ENCODE data around the gene POM121C.
"Not testable (repeated sequence)": the region's sequence is repeated elsewhere in the genome, so short reads cannot be mapped to it uniquely, and the experiment has no call there.

Gene POM121C

DNA sequence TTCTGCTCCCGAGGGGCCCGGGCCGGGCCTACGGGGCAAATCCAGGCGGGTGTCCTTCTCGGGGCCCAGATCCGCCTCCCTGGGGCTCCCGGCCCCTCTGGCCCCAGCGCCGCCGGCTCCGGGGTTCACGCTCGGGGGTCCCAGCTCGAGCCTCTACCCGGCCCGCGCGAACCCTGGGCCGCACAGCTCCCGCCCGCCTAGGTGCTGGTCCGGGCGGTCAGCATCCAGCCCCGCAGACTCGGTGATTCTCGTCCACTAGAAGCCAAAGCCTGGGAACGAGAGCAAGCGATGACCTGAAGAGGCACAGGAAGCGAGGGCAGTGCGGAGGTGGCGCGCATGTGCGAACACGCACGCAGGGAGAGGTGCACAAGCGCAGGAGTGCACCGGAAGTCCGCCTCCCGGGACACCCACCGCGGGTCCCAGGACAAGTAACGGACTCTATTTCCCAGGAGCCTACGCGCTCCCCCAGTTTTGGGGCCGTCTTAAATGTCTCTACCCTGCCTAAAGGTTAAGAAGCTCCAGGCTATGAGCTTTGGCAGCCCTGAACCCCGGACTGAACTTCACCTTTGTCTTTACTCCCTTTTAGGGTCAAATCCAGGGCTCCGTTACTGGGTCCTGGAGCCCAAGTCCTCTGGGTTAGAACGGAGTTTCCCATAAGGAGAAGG lies at the start of gene POM121C:
Gene POM121C, minus strand, starts transcription at position 321 of the 665 bp plus-strand sequence. CDS start 44,803 bp downstream, outside the sequence.
- peak; percentile 81 for DNase-seq (ENCODE audit: low spot score)

DNA sequence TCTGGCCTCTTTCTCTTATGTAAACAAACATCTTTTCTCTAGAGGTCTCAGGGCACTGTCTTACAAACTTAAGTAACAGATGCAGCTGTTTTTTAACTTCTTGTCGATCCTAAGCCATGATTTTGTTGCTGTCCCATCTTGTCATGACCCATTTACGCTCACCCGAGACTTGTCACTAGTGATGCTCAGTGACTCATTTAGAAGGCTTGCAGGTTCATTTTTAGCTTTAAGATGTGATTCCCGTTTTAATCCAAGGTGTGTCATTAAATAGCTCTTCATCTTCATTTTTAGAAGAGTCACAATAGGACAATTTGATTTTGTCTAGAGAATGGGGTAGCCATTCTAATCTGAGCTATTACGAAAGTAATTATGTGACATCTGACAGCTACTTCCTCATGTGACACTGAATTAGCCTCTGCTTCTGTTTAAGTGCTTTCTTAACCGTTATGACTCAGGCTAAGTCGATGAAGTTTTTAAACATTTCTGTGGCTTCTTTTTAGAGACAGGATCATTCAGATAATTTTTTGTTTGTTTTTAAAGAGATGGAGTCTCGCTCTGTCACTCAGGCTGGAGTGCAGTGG lies 48.7 kb upstream of the POM121C start:
- DNase-seq (ENCODE audit: low spot score) = peak; percentile 66

DNA sequence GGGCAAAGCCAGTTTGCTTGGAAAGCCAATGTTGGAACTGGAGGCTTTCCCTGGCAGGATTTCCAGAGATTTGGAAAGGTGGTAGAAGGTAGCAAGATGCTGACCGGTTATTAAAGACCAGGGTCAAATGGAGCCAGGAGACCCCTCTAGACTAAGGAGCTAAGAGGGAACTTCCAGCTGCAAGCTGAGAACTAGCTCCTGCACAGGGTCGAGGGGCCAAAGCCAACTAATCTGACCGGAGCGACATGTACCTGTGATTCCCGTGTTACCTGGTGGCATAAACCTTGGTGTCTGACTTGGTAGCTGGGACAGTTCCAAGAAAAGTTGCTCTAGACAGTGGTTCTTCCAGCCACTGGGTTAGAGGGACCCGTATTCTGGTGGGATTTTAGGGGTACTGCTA lies 47.8 kb upstream of the POM121C start:
- no peak for DNase-seq (ENCODE audit: low spot score)

GRCh38 chr7:75532639-75533038 lies 46.5 kb upstream of the POM121C start:
- DNase-seq (ENCODE audit: low spot score) = no peak

GRCh38 chr7:75531359-75531821 lies 45.3 kb upstream of the POM121C start:
- no peak for DNase-seq (ENCODE audit: low spot score)

DNA sequence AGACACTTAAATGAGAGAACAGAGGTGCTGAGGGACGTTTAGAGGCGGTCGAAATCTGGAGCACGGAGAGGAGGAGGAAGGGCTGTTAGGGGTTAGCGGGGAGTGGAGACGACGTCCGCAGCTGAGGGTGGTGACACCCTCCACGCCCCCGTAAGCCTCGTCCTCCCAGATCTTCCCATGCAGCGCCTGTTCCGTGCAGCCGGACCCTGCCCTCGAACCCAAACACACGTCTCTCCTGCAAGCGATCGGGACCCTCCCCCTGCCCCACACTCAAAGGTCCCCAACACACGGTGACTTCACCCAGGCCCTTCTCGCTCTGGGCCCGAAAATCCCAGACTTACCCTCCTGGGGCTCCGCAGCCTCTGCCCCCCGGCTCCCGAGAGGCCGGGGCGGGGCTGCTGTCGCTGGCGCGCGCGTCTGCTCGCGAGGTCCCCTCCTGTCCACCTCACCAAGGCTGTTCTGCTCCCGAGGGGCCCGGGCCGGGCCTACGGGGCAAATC lies 41.2 kb upstream of the POM121C start:
- DNase-seq (ENCODE audit: low spot score) = not testable (repeated sequence)

DNA sequence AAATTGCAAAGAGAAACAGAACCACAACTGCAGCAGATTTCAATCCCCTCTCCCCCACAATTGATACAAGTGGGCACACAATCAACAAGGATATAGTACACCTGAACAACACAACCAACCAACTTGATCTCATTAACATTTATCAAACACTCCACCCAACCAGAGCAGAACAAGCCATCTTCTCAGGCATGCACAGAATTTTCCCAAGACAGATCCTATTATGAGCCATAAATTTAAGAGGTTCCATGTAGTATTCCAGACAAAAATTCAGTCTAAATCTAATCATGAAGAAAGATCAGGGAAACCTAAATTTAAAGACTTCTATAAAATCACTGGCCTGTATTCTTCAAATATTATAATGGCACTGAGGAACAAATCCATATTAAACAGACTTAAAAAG lies 35.6 kb upstream of the POM121C start:
- not testable (repeated sequence) for DNase-seq (ENCODE audit: low spot score)

DNA sequence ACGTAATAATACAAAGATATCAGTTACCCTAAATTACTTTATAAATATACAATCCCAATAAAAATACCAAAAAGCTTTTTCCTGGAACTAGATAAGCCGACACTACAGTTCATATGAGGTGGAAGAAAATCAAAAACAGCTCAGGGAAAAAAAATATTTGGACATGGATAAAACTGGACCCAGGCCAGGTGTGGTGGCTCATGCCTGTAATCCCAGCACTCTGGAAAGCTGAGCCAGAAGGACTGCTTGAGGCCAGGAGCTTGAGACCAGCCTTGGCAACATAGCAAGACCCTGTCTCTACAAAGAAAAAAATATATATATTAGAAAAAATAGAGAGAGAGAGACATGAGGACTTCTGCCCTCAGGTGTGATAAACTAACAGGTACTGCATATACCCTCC lies 32.7 kb upstream of the POM121C start:
- not testable (repeated sequence) for DNase-seq (ENCODE audit: low spot score)

GRCh38 chr7:75509033-75509432 lies 22.9 kb upstream of the POM121C start:
- DNase-seq (ENCODE audit: low spot score) = not testable (repeated sequence)

- not testable (repeated sequence) for DNase-seq (ENCODE audit: low spot score)
Measured at GRCh38 chr7:75492020-75492419, 5.9 kb upstream of the POM121C start, which contains the start of gene SPDYE5. Gene SPDYE5, plus strand, starts transcription at chr7:75492320. Its CDS starts 1,728 bp downstream, at chr7:75494048.

DNA sequence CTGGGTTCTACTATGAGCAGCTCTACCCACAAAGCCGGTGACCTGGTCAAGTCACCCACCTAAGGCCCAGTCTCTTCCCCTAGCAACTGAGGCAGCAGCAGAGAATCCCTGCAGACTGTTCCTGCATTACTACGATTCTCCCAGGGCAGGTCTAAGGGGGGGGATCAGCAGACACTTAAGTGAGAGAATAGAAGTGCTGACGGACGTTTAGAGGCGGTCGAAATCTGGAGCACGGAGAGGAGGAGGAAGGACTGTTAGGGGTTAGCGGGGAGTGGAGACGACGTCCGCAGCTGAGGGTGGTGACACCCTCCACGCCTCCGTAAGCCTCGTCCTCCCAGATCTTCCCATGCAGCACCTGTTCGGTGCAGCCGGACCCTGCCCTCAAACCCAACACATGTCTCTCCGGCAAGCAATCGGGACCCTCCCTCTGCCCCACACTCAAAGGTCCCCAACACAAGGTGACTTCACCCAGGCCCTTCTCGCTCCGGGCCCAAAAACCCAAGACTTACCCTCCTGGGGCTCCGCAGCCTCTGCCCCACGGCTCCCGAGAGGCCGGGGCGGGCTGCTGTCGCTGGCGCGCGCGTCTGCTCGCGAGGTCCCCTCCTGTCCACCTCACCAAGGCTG lies 632 bp downstream of the POM121C start:
- not testable (repeated sequence) for DNase-seq (ENCODE audit: low spot score)

DNA sequence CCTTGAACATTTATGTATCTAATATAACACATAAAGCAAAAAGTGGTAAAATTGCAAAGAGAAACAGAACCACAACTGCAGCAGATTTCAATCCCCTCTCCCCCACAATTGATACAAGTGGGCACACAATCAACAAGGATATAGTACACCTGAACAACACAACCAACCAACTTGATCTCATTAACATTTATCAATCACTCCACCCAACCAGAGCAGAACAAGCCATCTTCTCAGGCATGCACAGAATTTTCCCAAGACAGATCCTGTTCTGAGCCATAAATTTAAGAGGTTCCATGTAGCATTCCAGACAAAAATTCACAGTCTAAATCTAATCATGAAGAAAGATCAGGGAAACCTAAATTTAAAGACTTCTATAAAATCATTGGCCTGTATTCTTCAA lies 5.8 kb downstream of the POM121C start:
- not testable (repeated sequence) for DNase-seq (ENCODE audit: low spot score)

DNA sequence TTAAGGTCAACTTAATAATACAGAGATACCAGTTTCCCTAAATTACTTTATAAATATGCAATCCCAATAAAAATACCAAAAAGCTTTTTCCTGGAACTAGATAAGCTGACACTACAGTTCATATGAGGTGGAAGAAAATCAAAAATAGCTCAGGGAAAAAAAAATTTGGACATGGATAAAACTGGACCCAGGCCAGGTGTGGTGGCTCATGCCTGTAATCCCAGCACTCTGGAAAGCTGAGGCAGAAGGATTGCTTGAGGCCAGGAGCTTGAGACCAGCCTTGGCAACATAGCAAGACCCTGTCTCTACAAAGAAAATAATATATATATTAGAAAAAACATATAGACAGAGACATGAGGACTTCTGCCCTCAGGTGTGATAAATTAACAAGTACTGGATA lies 8.6 kb downstream of the POM121C start:
- DNase-seq (ENCODE audit: low spot score) = not testable (repeated sequence)

DNA sequence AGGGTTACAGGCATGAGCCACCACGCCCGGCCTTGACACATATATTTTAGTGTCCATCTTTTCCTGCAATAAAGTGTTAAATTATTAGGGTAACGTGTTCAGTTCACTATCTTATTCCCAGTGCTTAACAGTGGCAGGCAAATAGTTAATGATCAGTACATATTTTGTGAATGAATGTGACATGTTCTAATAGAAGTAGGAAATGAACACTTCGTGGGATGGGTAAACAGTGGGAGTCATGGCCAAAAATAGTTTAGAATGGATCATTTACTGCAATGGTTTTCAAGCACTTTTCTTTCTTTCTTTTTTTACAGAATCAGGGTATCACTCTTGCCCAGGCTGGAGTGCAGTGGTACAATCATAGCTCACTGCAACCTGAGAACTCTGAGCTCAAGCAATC lies 15.9 kb downstream of the POM121C start:
- DNase-seq (ENCODE audit: low spot score) = not testable (repeated sequence)

DNA sequence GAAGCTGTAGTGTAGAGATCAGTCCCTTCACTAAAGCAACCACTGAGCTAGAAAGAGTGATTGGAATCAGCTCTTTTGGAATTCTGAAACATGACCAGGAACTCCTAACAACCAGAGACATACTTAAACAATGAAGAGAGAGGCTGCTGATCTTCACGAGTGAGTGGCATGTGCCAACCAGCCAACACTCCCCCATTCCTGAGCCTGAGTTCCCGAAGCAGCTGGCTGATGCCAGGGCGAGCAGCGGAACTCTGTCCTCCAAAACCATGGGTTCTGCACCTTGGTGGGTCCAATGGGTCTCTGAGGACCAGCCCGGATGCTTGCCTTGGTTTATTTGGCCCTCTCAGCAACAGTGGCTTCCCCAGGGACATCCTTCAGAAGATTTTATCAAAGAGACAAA lies 25.6 kb downstream of the POM121C start:
- not testable (repeated sequence) for DNase-seq (ENCODE audit: low spot score)

DNA sequence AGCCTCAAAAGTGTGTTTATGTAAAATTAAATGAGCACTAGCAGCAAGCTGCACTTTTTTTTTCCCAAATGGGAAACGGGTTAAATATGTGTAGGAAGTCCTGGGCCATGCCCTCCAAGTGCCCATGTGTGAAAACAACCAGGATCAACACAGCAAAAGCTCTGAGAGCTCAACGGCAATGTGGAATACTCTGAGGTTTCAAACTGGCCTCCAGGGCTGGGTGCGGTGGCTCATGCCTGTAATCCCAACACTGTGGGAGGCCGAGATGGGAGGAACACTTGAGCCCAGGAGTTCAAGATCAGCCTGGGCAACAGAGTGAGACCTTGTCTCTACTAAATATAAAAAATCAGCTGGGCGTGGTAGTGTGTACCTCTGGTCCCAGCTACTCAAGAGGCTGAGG lies 28.1 kb downstream of the POM121C start:
- DNase-seq (ENCODE audit: low spot score) = not testable (repeated sequence)

GRCh38 chr7:75456403-75456802 lies 29.7 kb downstream of the POM121C start:
- not testable (repeated sequence) for DNase-seq (ENCODE audit: low spot score)

GRCh38 chr7:75452494-75452955 lies 33.6 kb downstream of the POM121C start:
- DNase-seq (ENCODE audit: low spot score) = not testable (repeated sequence)

DNA sequence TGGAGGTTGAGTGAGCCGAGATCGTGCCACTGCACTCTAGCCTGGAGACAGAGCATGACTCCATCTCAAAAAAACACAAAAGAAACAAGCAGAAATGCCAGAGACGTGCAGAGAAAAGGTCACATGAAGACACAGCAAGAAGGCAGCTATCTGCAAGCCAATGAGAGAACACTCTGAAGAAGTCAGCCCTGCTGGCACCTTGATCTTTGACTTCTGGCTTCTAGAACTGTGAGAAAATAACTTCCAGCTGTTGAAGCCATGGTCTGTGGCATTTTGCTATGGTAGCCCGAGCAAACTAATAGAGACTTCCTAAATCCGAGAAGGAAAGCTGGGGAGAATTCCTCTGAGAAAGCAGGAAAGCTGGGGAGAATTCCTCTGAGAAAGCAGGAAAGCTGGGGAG lies 36.2 kb downstream of the POM121C start:
- DNase-seq (ENCODE audit: low spot score) = not testable (repeated sequence)

DNA sequence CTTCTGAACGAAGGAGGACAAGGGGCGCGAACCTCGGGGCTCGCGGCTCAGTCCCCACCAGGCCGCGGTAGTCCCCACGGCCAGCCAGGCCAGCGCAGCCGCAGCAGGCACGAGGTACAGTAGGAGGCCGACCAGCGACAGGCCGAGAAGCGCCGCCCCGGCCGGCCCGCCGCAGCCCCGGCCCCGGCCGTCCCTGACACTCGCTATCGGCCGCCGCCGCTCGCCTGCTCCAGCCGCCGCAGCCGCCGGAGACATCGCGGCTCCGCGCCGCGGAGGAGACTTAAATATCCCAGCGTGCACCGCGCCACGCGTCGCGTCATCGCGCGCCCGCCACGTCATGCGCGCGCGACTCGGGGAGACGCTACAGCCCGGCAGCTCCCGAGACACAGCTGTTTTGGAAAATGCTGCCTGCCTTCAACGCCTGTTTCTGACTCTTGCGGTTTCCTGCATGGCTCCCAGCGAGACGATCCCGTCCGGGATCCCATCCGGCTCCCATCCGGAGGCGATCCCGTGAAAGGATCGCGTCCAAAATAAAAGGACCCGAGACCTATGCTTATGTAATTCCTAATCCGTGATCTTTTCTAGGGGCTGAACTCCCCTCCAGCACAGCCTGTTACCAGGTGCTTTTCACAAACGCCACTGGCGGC lies 43.5 kb downstream of the POM121C start:
- not testable (repeated sequence) for DNase-seq (ENCODE audit: low spot score)

- DNase-seq (ENCODE audit: low spot score) = not testable (repeated sequence)
Measured at GRCh38 chr7:75442101-75442464, 44.0 kb downstream of the POM121C start.

DNA sequence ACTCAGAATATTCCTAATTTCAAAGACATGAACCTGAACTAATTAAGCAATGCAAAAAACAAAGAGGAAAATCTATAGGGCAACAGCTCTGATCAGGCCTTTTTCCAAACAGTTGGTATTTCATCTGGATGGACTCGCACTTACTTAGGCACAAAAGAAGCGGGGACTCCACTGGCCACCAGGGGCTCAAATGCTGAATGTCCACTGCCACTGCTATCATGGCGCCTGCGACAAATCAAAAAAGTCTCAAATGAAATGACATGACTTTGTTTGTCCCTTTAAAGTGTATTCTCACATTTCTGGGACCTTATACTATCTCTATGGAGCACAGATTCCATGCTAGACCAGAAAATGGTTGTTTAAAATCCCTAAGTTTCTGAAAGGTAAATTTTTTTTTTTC lies 47.1 kb downstream of the POM121C start:
- not testable (repeated sequence) for DNase-seq (ENCODE audit: low spot score)
